GM12878 (cell line): ENCODE results near the gene NEK11. TPM values are rescaled to one million over a fixed set of nuclear protein-coding genes. Genes with fewer than 3 reads are reported as not detected.

Experiments used
- ATAC-seq: fragments of 200-7000 bp; cut with Tn5 transposase; 3 replicates; pipeline ENCODE4 v1.9.1; 2020; ENCODE audit warnings: mild to moderate bottlenecking, moderate library complexity
- BruUV-seq: library from RNA; stranded (reverse); fragments of 400-500 nt; replicated peaks from 2 replicates; lab custom pipeline; 2021; lab: Mats Ljungman, UMichigan
- CTCF ChIA-PET: fragments of 300-600 bp; sonication (Branson Sonifier 250); formaldehyde crosslinking; extraction: SDS; loops from one replicate; lab custom pipeline; 2021; ENCODE audit warnings: inconsistent platforms; lab: Yijun Ruan, JAX
- POLR2A ChIA-PET: fragments of 350-600 bp; formaldehyde crosslinking; extraction: SDS; loops from one replicate; lab custom pipeline; 2021; ENCODE audit warnings: inconsistent platforms; lab: Charles Lee
- RAD21 ChIA-PET: fragments of 300-600 bp; sonication (Branson Sonifier 250); formaldehyde crosslinking; loops from one replicate; lab custom pipeline; 2023; ENCODE audit warnings: antibody characterized with exemption; ENCODE audit not compliant: unreplicated experiment; lab: Charles Lee
- SMC1A ChIA-PET: fragments of 300-600 bp; sonication (Branson Sonifier 250); formaldehyde crosslinking; loops from one replicate; lab custom pipeline; 2023; ENCODE audit not compliant: unreplicated experiment, uncharacterized antibody; lab: Charles Lee
- DNase-seq: peaks from one replicate; pipeline ENCODE4 v3.0.0-alpha.2; 2011; ENCODE audit warnings: low read depth, low spot score
- FAIRE-seq: peaks from 3 replicates; lab custom pipeline; 2011; peaks lifted over from hg19 to GRCh38; lab: Jason Lieb, UNC
- H2AFZ ChIP-seq: 2 replicates; pipeline ENCODE4 v1.6.0; 2011; ENCODE audit warnings: low read depth, low read length, control low read depth; ENCODE audit not compliant: control insufficient read depth
- H3K27ac ChIP-seq: 2 replicates; pipeline ENCODE4 v1.5.1; 2011; ENCODE audit warnings: control low read depth; ENCODE audit not compliant: control insufficient read depth, insufficient read depth
- H3K27me3 ChIP-seq, 2 experiments: replicated peaks in 1 of 2; 2 replicates each; pipeline versions ENCODE4 v1.6.0 to v1.6.1; 2011; ENCODE audit warnings: low read length in 1 of 2; ENCODE audit not compliant: control insufficient read depth in 2 of 2, insufficient read depth in 2 of 2
- H3K36me3 ChIP-seq, 2 experiments: 2 replicates each; pipeline ENCODE4 v1.5.1; 2011; ENCODE audit warnings: low read length in 1 of 2; ENCODE audit not compliant: control insufficient read depth in 2 of 2, insufficient read depth in 2 of 2
- H3K4me1 ChIP-seq: 2 replicates; pipeline ENCODE4 v1.6.1; 2011; ENCODE audit warnings: mild to moderate bottlenecking, low read length, moderate library complexity, mixed read lengths; ENCODE audit not compliant: control insufficient read depth, insufficient read depth
- H3K4me2 ChIP-seq: 2 replicates; pipeline ENCODE4 v1.6.0; 2011; ENCODE audit warnings: control low read depth; ENCODE audit not compliant: control insufficient read depth, insufficient read depth
- H3K4me3 ChIP-seq: fragments of 200-600 bp; sonication (generic); 2 replicates; pipeline ENCODE4 v1.5.1; 2016
- H3K79me2 ChIP-seq: 2 replicates; pipeline ENCODE4 v1.6.0; 2011; ENCODE audit warnings: low read length; ENCODE audit not compliant: control insufficient read depth, insufficient read depth
- H3K9ac ChIP-seq: 2 replicates; pipeline ENCODE4 v1.8.0; 2011; ENCODE audit warnings: low read length, control low read depth, mixed read lengths; ENCODE audit not compliant: control insufficient read depth, insufficient read depth
- H3K9me3 ChIP-seq: replicated peaks from 3 replicates; pipeline ENCODE4 v1.5.1; 2011; ENCODE audit warnings: mild to moderate bottlenecking, low read length; ENCODE audit not compliant: control insufficient read depth, insufficient read depth
- H4K20me1 ChIP-seq: 2 replicates; pipeline ENCODE4 v1.6.0; 2011; ENCODE audit not compliant: control insufficient read depth, insufficient read depth
- FOS ChIP-seq: IDR thresholded peaks from 3 replicates; pipeline ENCODE4 v1.6.1; 2011; ENCODE audit warnings: borderline replicate concordance; ENCODE audit not compliant: insufficient read length; ENCODE audit errors: extremely low read depth
- FOXM1 ChIP-seq: IDR thresholded peaks from 2 replicates; pipeline ENCODE4 v1.6.1; 2012; ENCODE audit warnings: low read depth, mild to moderate bottlenecking, inconsistent platforms, low read length, moderate library complexity
- JUNB ChIP-seq: IDR thresholded peaks from 2 replicates; pipeline ENCODE4 v1.6.1; 2016; ENCODE audit warnings: antibody characterized with exemption, mild to moderate bottlenecking
- NFXL1 ChIP-seq: fragments of 450-650 bp; IDR thresholded peaks from 2 replicates; pipeline ENCODE4 v1.6.1; 2017; ENCODE audit warnings: antibody characterized with exemption, mild to moderate bottlenecking, borderline replicate concordance
- NR2F1 ChIP-seq: fragments of 450-650 bp; conservative IDR thresholded peaks from 2 replicates; pipeline ENCODE4 v1.6.1; 2017; ENCODE audit warnings: mild to moderate bottlenecking
- WGBS: methylation state at CpG from one replicate; pipeline ENCODE4 v1.1.6; 2016; ENCODE audit warnings: low lambda C conversion rate; ENCODE audit not compliant: insufficient replicate concordance, insufficient coverage; ENCODE audit errors: missing lambda C conversion rate; 5-methylcytosine and 5-hydroxymethylcytosine counted together
- in situ Hi-C: fragments of 300-500 bp; cut with MboI; formaldehyde crosslinking; loops from 9 replicates; pipeline ENCODE4 v1.14.3; 2018; ENCODE audit warnings: mixed read lengths
- intact Hi-C: fragments of 100-400 bp; cut with micrococcal nuclease; formaldehyde crosslinking; loops from one replicate; pipeline ENCODE4 v1.14.2; 2022; ENCODE audit not compliant: unreplicated experiment
- polyA plus RNA-seq, 11 experiments: library from polyadenylated mRNA; depleted of rRNA in 4 of 11; unstranded in 6 of 11; stranded (reverse) in 5 of 11; fragments of >200 nt; fragmentation: Nextera tagmentation in 4 of 11; fragmentation: Illumina TruSeq in 1 of 11; extraction: Ambion mirVana in 4 of 11; extraction: Trizol in 1 of 11; gene quantifications; 1 replicate in 1 of 11; 2 replicates in 10 of 11; pipeline versions ENCODE4 v1.2.1 to v1.2.3, GENCODE V29; 2011 to 2016; ENCODE audit warnings: inconsistent platforms in 2 of 11, missing spikeins in 2 of 11, low read depth in 1 of 11
- total RNA-seq, 4 experiments: library from RNA; depleted of rRNA in 3 of 4; stranded (reverse); fragments of >200 nt in 3 of 4; fragmentation: Illumina TruSeq in 1 of 4; extraction: Trizol in 1 of 4; gene quantifications; 2 replicates each; pipeline versions ENCODE4 v1.2.1 to v1.2.3, GENCODE V29; 2013 to 2021
- TF ChIP-seq, protein P1 (sequence below): fragments of 450-650 bp; IDR thresholded peaks from 2 replicates; pipeline ENCODE4 v1.6.1; 2017; ENCODE audit warnings: mild to moderate bottlenecking, moderate library complexity
- TF ChIP-seq, protein P2 (sequence below): fragments of 450-650 bp; IDR thresholded peaks from 2 replicates; pipeline ENCODE4 v1.6.1; 2016; ENCODE audit warnings: mild to moderate bottlenecking, moderate library complexity, borderline replicate concordance

The NEK11 gene
- total and polyA plus RNA-seq, 10 of the 15 experiments (the other 5 are each of a cell fraction or from before 2014, with no cell fraction given), result 0.05 to 0.94 (median 0.36) TPM; not detected in 1

DNA sequence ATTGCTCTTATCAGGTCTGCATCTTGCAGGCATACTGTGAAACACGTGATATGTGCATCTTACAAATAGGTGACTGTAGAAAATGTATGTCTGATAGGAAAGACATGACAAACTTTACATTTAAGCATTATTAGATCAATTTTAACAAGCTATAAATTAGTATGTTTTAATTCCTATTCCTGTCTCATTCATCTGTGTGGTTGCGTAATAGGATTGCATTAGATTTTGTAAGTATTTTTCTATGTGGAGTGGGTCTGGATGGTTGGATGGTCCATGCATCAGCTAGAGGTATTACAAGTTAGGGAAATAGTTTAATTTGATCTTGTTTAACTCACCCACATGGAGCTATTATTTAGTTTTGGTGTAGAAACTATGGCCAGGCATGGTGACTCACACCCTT is 18.9 kb upstream of the NEK11 start (continued):
- TF ChIP-seq, protein P1, sequence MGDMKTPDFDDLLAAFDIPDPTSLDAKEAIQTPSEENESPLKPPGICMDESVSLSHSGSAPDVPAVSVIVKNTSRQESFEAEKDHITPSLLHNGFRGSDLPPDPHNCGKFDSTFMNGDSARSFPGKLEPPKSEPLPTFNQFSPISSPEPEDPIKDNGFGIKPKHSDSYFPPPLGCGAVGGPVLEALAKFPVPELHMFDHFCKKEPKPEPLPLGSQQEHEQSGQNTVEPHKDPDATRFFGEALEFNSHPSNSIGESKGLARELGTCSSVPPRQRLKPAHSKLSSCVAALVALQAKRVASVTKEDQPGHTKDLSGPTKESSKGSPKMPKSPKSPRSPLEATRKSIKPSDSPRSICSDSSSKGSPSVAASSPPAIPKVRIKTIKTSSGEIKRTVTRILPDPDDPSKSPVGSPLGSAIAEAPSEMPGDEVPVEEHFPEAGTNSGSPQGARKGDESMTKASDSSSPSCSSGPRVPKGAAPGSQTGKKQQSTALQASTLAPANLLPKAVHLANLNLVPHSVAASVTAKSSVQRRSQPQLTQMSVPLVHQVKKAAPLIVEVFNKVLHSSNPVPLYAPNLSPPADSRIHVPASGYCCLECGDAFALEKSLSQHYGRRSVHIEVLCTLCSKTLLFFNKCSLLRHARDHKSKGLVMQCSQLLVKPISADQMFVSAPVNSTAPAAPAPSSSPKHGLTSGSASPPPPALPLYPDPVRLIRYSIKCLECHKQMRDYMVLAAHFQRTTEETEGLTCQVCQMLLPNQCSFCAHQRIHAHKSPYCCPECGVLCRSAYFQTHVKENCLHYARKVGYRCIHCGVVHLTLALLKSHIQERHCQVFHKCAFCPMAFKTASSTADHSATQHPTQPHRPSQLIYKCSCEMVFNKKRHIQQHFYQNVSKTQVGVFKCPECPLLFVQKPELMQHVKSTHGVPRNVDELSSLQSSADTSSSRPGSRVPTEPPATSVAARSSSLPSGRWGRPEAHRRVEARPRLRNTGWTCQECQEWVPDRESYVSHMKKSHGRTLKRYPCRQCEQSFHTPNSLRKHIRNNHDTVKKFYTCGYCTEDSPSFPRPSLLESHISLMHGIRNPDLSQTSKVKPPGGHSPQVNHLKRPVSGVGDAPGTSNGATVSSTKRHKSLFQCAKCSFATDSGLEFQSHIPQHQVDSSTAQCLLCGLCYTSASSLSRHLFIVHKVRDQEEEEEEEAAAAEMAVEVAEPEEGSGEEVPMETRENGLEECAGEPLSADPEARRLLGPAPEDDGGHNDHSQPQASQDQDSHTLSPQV, result no peak
- TF ChIP-seq NR2F1 (no peak), NFXL1 (no peak), JUNB (no peak), FOS (no peak)

DNA sequence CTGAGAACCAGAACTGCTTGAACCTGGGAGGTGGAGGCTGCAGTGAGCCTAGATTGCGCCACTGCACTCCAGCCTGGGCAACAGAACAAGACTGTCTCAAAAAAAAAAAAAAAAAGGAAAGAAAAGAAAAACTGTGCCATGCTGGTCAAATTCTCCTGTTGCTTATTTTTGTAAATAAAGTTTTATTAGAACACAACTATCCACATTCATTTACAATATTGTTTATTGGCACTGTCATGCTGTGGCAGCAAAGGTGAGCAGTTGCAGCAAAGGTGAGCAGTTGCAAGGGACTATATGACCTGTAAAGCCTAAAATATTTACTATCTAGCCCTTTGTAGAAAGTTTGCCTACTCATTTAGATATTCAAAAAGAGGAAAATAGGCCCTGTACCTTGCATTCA is 18.4 kb upstream of the NEK11 start:
- Histone ChIP-seq H3K4me2 (no peak overlapping the region), H3K79me2 (no peaks in the 10 kb centered on the region), H2AFZ (no peak overlapping the region), H3K9me3 (no peaks in the 10 kb centered on the region), H3K36me3 (peaks cover 2 to 13% of the 10 kb centered on the region in 2 experiments), H3K27me3 (no peaks in the 10 kb centered on the region), H3K27ac (no peak overlapping the region), H4K20me1 (no peaks in the 10 kb centered on the region), H3K4me3 (no peak overlapping the region), H3K4me1 (no peaks in the 10 kb centered on the region), H3K9ac (no peak overlapping the region)
- ChIA-PET SMC1A (interaction anchor here (1.0 kb wide), 1 partner anchor 10 kb away, joined by 4 read pairs; no protein-coding TSS in a partner anchor), CTCF (interaction anchor here (1.0 kb wide), 1 partner anchor 345 kb away, joined by 3 read pairs; no protein-coding TSS in a partner anchor), POLR2A (no interaction called here), RAD21 (no interaction called here)
- FAIRE-seq, result no peak
- WGBS, result 89% methylated on average over 1 of the region's 1 CpG
- TF ChIP-seq, protein P2, sequence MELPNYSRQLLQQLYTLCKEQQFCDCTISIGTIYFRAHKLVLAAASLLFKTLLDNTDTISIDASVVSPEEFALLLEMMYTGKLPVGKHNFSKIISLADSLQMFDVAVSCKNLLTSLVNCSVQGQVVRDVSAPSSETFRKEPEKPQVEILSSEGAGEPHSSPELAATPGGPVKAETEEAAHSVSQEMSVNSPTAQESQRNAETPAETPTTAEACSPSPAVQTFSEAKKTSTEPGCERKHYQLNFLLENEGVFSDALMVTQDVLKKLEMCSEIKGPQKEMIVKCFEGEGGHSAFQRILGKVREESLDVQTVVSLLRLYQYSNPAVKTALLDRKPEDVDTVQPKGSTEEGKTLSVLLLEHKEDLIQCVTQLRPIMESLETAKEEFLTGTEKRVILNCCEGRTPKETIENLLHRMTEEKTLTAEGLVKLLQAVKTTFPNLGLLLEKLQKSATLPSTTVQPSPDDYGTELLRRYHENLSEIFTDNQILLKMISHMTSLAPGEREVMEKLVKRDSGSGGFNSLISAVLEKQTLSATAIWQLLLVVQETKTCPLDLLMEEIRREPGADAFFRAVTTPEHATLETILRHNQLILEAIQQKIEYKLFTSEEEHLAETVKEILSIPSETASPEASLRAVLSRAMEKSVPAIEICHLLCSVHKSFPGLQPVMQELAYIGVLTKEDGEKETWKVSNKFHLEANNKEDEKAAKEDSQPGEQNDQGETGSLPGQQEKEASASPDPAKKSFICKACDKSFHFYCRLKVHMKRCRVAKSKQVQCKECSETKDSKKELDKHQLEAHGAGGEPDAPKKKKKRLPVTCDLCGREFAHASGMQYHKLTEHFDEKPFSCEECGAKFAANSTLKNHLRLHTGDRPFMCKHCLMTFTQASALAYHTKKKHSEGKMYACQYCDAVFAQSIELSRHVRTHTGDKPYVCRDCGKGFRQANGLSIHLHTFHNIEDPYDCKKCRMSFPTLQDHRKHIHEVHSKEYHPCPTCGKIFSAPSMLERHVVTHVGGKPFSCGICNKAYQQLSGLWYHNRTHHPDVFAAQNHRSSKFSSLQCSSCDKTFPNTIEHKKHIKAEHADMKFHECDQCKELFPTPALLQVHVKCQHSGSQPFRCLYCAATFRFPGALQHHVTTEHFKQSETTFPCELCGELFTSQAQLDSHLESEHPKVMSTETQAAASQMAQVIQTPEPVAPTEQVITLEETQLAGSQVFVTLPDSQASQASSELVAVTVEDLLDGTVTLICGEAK, result peak; percentile 72
- TF ChIP-seq FOXM1, result no peak
- in situ Hi-C loops, result no loop called here
- BruUV-seq, result no TSS peak
- intact Hi-C loops, result no loop called here
- no peak for ATAC-seq
- DNase-seq, result no peak
